Liver (tissue), 9 donors: ENCODE data around the gene UBN2. TPM values are rescaled to one million over a fixed set of nuclear protein-coding genes. Genes with fewer than 3 reads are reported as not detected.
A peak's percentile ranks its signal among the peaks of the same experiment; 100 is the strongest.

Experiments used
- DNase-seq: peaks from one replicate; pipeline ENCODE4 v3.0.0-alpha.2; 2017; ENCODE audit warnings: low spot score
- H3K27ac ChIP-seq, 2 donors: one replicate each; pipeline ENCODE4 v1.7.0; 2013; ENCODE audit warnings: inconsistent platforms in 2 of 2, low read length in 2 of 2, control low read depth in 1 of 2, low read depth in 1 of 2, mild to moderate bottlenecking in 1 of 2
- H3K27me3 ChIP-seq, 4 donors: one replicate each; pipeline versions ENCODE4 v1.6.1 to v1.7.0; 2013; ENCODE audit warnings: low read length in 3 of 4, inconsistent platforms in 1 of 4, mild to moderate bottlenecking in 1 of 4, moderate library complexity in 1 of 4; ENCODE audit not compliant: control insufficient read depth in 4 of 4, insufficient read depth in 4 of 4
- H3K36me3 ChIP-seq, 4 donors: one replicate each; pipeline versions ENCODE4 v1.6.1 to v1.7.0; 2013; ENCODE audit warnings: low read length in 3 of 4, mild to moderate bottlenecking in 3 of 4, low read depth in 1 of 4, moderate library complexity in 1 of 4; ENCODE audit not compliant: control insufficient read depth in 4 of 4, insufficient read depth in 3 of 4
- H3K4me1 ChIP-seq, 4 donors: one replicate each; pipeline versions ENCODE4 v1.6.1 to v1.7.0; 2013; ENCODE audit warnings: low read length in 3 of 4, mild to moderate bottlenecking in 3 of 4, moderate library complexity in 1 of 4; ENCODE audit not compliant: control insufficient read depth in 4 of 4, insufficient read depth in 4 of 4
- H3K4me3 ChIP-seq, 3 donors: one replicate each; pipeline versions ENCODE4 v1.6.1 to v1.7.0; 2013; ENCODE audit warnings: low read length in 3 of 3, control low read depth in 1 of 3, low read depth in 1 of 3, mild to moderate bottlenecking in 1 of 3
- H3K9ac ChIP-seq, 2 donors: one replicate each; pipeline ENCODE4 v1.7.0; 2013; ENCODE audit warnings: low read length in 2 of 2, mild to moderate bottlenecking in 2 of 2, moderate library complexity in 2 of 2, control low read depth in 1 of 2, low read depth in 1 of 2
- H3K9me3 ChIP-seq, 4 donors: one replicate each; pipeline versions ENCODE4 v1.6.1 to v1.7.0; 2013; ENCODE audit warnings: low read length in 3 of 4; ENCODE audit not compliant: control insufficient read depth in 4 of 4
- EGR1 ChIP-seq, 2 donors: IDR thresholded peaks; 2 replicates each; pipeline ENCODE4 v1.6.1; 2016 to 2018; ENCODE audit warnings: antibody characterized with exemption in 2 of 2, low read depth in 2 of 2
- FOXA1 ChIP-seq: IDR thresholded peaks from 2 replicates; pipeline ENCODE4 v1.6.1; 2016; ENCODE audit warnings: antibody characterized with exemption
- FOXA2 ChIP-seq: IDR thresholded peaks from 2 replicates; pipeline ENCODE4 v1.6.1; 2016; ENCODE audit warnings: antibody characterized with exemption
- GABPA ChIP-seq, 2 donors: IDR thresholded peaks in 1 of 2; conservative IDR thresholded peaks in 1 of 2; 2 replicates each; pipeline ENCODE4 v1.6.1; 2016; ENCODE audit warnings: antibody characterized with exemption in 2 of 2, mild to moderate bottlenecking in 1 of 2, moderate library complexity in 1 of 2
- HNF4A ChIP-seq, 2 donors: conservative IDR thresholded peaks; 2 replicates each; pipeline ENCODE4 v1.6.1; 2016; ENCODE audit warnings: antibody characterized with exemption in 2 of 2, mild to moderate bottlenecking in 2 of 2
- HNF4G ChIP-seq: IDR thresholded peaks from 2 replicates; pipeline ENCODE4 v1.6.1; 2016; ENCODE audit warnings: antibody characterized with exemption
- JUND ChIP-seq, 2 donors: IDR thresholded peaks; 2 replicates each; pipeline ENCODE4 v1.6.1; 2016; ENCODE audit warnings: antibody characterized with exemption in 2 of 2
- NR2F2 ChIP-seq: IDR thresholded peaks from 2 replicates; pipeline ENCODE4 v1.6.1; 2016; ENCODE audit warnings: antibody characterized with exemption
- RAD21 ChIP-seq, 2 donors: IDR thresholded peaks; 2 replicates each; pipeline ENCODE4 v1.6.1; 2016; ENCODE audit warnings: antibody characterized with exemption in 2 of 2, mild to moderate bottlenecking in 2 of 2
- RXRA ChIP-seq, 2 donors: IDR thresholded peaks; 2 replicates each; pipeline ENCODE4 v1.6.1; 2017 to 2018; ENCODE audit warnings: antibody characterized with exemption in 2 of 2, mild to moderate bottlenecking in 1 of 2
- SP1 ChIP-seq: IDR thresholded peaks from 2 replicates; pipeline ENCODE4 v1.6.1; 2018; ENCODE audit warnings: antibody characterized with exemption, mild to moderate bottlenecking
- TAF1 ChIP-seq: conservative IDR thresholded peaks from 2 replicates; pipeline ENCODE4 v1.6.1; 2016; ENCODE audit warnings: antibody characterized with exemption, mild to moderate bottlenecking
- YY1 ChIP-seq: IDR thresholded peaks from 2 replicates; pipeline ENCODE4 v1.6.1; 2016; ENCODE audit warnings: antibody characterized with exemption, mild to moderate bottlenecking
- WGBS: extraction: QIAGEN DNeasy Blood & Tissue Kit; methylation state at CpG from one replicate; pipeline ENCODE4 v1.1.7; 2013; 5-methylcytosine and 5-hydroxymethylcytosine counted together
- polyA plus RNA-seq, 2 donors: library from polyadenylated mRNA; stranded (reverse) in 1 of 2; unstranded in 1 of 2; fragments of 200-250 nt in 1 of 2; fragments of >200 nt in 1 of 2; fragmentation: Nextera tagmentation in 1 of 2; extraction: Ambion mirVana in 1 of 2; gene quantifications; one replicate each; pipeline versions ENCODE4 v1.2.1 to v1.2.3, GENCODE V29; 2013 to 2015
- total RNA-seq, 2 donors: library from RNA; depleted of rRNA; stranded (reverse); fragments of >200 nt; gene quantifications; one replicate each; pipeline ENCODE4 v1.2.3, GENCODE V29; 2014
- TF ChIP-seq, protein P1 (sequence below): fragments of 150-350 bp; IDR thresholded peaks from 2 replicates; pipeline ENCODE4 v1.5.1; 2017; ENCODE audit warnings: improper control_type of control experiment, low read depth, low read length; ENCODE audit not compliant: missing input control
- TF ChIP-seq, protein P2 (sequence below): IDR thresholded peaks from 2 replicates; pipeline ENCODE4 v1.6.1; 2016; ENCODE audit warnings: antibody characterized with exemption
- TF ChIP-seq, protein P3 (sequence below): IDR thresholded peaks from 2 replicates; pipeline ENCODE4 v1.6.1; 2016; ENCODE audit warnings: antibody characterized with exemption
- TF ChIP-seq, protein P4 (sequence below): IDR thresholded peaks from 2 replicates; pipeline ENCODE4 v1.6.1; 2016; ENCODE audit warnings: antibody characterized with exemption
- TF ChIP-seq, protein P5 (sequence below): IDR thresholded peaks from 2 replicates; pipeline ENCODE4 v1.6.1; 2016; ENCODE audit warnings: antibody characterized with exemption, mild to moderate bottlenecking
- donor health status: healthy.
- donor health status: healthy.
- donor health status: healthy.
- donor health status: healthy.
- donor health status: healthy.

The UBN2 gene
- total RNA-seq, result 1 to 10 TPM; 8.3 to 9.1 TPM
- 1 to 10 TPM; 1.1 to 1.3 TPM for polyA plus RNA-seq

DNA sequence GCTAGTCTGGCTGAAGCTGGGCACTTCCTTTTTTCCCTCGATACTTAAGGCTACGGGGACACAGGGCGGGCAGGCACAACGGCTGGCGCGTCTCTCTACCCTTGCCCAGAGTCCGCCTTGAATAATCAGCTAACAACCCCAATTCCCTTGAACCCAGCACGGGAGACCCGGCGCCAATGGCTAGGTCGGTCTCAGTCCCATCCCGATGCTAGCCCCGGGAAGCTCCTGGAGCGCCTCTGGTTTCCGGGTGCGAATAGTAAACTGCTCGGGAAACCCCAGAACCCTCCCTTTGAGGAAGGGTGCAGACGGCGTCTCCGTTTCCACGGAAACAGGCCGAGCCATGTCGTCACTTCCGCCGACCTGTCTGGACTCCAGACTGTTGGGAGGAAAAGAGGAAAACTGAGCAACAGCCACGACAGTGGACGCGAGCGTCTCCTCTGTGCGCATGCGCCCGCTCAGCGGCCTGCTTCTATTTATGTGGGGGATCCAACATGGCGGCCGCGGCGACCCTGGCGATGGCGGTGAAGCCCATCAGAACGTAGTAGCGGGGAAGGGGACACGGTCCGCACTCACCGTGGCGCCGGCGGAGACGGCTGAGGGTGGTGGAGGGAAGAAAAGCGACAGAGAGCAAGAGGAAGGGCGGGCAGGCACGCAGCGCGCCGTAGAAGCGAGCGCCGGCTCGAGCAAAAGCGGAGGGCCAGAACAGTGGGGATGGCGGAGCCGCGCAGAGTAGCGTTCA, at the start of gene UBN2:
TSS of gene UBN2 (plus strand) at position 464 of the 739 bp plus-strand sequence. CDS start at position 712, 248 bp downstream.
- under 1% methylated on average over 63 of the region's 63 CpGs for WGBS
- peak within 1 kb of the TSS; percentile 64 to 84 for H3K9ac ChIP-seq
- peak; percentile 95 for DNase-seq
- peaks cover 0 to 20% (median 15%) of the 10 kb centered on the region in 4 donors for H3K4me1 ChIP-seq
- H3K36me3 ChIP-seq, result no peaks in the 10 kb centered on the region
- H3K27ac ChIP-seq, result peak within 1 kb of the TSS; percentile 91 to 97
- H3K9me3 ChIP-seq, result no peaks in the 10 kb centered on the region
- no peaks in the 10 kb centered on the region for H3K27me3 ChIP-seq
- TF ChIP-seq EGR1 (IDR thresholded peaks at IDR 0.05; ENCODE audit: low read depth in 2 of 2), result no peak
- peak; percentile 100 for TF ChIP-seq YY1
- TF ChIP-seq, protein P1, sequence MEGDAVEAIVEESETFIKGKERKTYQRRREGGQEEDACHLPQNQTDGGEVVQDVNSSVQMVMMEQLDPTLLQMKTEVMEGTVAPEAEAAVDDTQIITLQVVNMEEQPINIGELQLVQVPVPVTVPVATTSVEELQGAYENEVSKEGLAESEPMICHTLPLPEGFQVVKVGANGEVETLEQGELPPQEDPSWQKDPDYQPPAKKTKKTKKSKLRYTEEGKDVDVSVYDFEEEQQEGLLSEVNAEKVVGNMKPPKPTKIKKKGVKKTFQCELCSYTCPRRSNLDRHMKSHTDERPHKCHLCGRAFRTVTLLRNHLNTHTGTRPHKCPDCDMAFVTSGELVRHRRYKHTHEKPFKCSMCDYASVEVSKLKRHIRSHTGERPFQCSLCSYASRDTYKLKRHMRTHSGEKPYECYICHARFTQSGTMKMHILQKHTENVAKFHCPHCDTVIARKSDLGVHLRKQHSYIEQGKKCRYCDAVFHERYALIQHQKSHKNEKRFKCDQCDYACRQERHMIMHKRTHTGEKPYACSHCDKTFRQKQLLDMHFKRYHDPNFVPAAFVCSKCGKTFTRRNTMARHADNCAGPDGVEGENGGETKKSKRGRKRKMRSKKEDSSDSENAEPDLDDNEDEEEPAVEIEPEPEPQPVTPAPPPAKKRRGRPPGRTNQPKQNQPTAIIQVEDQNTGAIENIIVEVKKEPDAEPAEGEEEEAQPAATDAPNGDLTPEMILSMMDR, result no peak
- peak; percentile 83 to 95 for TF ChIP-seq GABPA (IDR thresholded peaks at IDR 0.05 in 1 of 2, conservative IDR thresholded peaks at IDR 0.05 in 1 of 2)
- no peak for TF ChIP-seq TAF1
- TF ChIP-seq, protein P2, sequence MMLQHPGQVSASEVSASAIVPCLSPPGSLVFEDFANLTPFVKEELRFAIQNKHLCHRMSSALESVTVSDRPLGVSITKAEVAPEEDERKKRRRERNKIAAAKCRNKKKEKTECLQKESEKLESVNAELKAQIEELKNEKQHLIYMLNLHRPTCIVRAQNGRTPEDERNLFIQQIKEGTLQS, result peak; percentile 39
- TF ChIP-seq, protein P3, sequence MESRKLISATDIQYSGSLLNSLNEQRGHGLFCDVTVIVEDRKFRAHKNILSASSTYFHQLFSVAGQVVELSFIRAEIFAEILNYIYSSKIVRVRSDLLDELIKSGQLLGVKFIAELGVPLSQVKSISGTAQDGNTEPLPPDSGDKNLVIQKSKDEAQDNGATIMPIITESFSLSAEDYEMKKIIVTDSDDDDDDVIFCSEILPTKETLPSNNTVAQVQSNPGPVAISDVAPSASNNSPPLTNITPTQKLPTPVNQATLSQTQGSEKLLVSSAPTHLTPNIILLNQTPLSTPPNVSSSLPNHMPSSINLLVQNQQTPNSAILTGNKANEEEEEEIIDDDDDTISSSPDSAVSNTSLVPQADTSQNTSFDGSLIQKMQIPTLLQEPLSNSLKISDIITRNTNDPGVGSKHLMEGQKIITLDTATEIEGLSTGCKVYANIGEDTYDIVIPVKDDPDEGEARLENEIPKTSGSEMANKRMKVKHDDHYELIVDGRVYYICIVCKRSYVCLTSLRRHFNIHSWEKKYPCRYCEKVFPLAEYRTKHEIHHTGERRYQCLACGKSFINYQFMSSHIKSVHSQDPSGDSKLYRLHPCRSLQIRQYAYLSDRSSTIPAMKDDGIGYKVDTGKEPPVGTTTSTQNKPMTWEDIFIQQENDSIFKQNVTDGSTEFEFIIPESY, result peak; percentile 75
- no peak for TF ChIP-seq FOXA1
- TF ChIP-seq RAD21 (IDR thresholded peaks at IDR 0.05), result no peak
- TF ChIP-seq, protein P4, sequence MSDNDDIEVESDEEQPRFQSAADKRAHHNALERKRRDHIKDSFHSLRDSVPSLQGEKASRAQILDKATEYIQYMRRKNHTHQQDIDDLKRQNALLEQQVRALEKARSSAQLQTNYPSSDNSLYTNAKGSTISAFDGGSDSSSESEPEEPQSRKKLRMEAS, result no peak
- peak in 1 of 2 donors; percentile 6 for TF ChIP-seq RXRA (IDR thresholded peaks at IDR 0.05)
- TF ChIP-seq NR2F2, result no peak
- no peak for TF ChIP-seq JUND (IDR thresholded peaks at IDR 0.05)
- TF ChIP-seq SP1, result peak; percentile 21
- no peak for TF ChIP-seq HNF4G
- TF ChIP-seq FOXA2, result no peak
- peak; percentile 74 to 78 for TF ChIP-seq HNF4A (conservative IDR thresholded peaks at IDR 0.05)
- TF ChIP-seq, protein P5, sequence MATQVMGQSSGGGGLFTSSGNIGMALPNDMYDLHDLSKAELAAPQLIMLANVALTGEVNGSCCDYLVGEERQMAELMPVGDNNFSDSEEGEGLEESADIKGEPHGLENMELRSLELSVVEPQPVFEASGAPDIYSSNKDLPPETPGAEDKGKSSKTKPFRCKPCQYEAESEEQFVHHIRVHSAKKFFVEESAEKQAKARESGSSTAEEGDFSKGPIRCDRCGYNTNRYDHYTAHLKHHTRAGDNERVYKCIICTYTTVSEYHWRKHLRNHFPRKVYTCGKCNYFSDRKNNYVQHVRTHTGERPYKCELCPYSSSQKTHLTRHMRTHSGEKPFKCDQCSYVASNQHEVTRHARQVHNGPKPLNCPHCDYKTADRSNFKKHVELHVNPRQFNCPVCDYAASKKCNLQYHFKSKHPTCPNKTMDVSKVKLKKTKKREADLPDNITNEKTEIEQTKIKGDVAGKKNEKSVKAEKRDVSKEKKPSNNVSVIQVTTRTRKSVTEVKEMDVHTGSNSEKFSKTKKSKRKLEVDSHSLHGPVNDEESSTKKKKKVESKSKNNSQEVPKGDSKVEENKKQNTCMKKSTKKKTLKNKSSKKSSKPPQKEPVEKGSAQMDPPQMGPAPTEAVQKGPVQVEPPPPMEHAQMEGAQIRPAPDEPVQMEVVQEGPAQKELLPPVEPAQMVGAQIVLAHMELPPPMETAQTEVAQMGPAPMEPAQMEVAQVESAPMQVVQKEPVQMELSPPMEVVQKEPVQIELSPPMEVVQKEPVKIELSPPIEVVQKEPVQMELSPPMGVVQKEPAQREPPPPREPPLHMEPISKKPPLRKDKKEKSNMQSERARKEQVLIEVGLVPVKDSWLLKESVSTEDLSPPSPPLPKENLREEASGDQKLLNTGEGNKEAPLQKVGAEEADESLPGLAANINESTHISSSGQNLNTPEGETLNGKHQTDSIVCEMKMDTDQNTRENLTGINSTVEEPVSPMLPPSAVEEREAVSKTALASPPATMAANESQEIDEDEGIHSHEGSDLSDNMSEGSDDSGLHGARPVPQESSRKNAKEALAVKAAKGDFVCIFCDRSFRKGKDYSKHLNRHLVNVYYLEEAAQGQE, result no peak
- peak within 1 kb of the TSS; percentile 93 to 99 (median 95) for H3K4me3 ChIP-seq
